SK-MEL-5 (cell line): ENCODE results near the gene PDCD4. TPM values are rescaled to one million over a fixed set of nuclear protein-coding genes. Genes with fewer than 3 reads are reported as not detected.

Source experiments
- DNase-seq: peaks from one replicate; pipeline ENCODE4 v3.0.0-alpha.2; 2016; ENCODE audit warnings: low read depth, low spot score
- in situ Hi-C: cut with HindIII; loops from 2 replicates; pipeline ENCODE4 v1.10.0; 2016; ENCODE audit warnings: low sequenced_read_pairs, high pct_unique_total_duplicates, low pct_unique_long_range_greater_than_20kb
- total RNA-seq: library from RNA; depleted of rRNA; stranded (reverse); fragments of >200 nt; shearing (Covaris generic); gene quantifications from 2 replicates; pipeline ENCODE4 v1.2.3, GENCODE V29; 2014

PDCD4 gene
- total RNA-seq, 1 experiment from 2014 or later, result 29.3 TPM

- DNase-seq, result no peak
- in situ Hi-C loops, result no loop called here
Measured at GRCh38 chr10:110840225-110840922, 31.4 kb upstream of the PDCD4 start.

GRCh38 chr10:110840923-110841428 is 30.8 kb upstream of the PDCD4 start:
- in situ Hi-C loops, result no loop called here
- no peak for DNase-seq

- no peak for DNase-seq
- in situ Hi-C loops, result no loop called here
Measured at GRCh38 chr10:110841767-110842267, 29.9 kb upstream of the PDCD4 start.

- DNase-seq, result no peak
- in situ Hi-C loops, result no loop called here
Measured at GRCh38 chr10:110842326-110842904, 29.3 kb upstream of the PDCD4 start.

GRCh38 chr10:110843031-110843430 is 28.7 kb upstream of the PDCD4 start:
- in situ Hi-C loops, result no loop called here
- no peak for DNase-seq

DNA sequence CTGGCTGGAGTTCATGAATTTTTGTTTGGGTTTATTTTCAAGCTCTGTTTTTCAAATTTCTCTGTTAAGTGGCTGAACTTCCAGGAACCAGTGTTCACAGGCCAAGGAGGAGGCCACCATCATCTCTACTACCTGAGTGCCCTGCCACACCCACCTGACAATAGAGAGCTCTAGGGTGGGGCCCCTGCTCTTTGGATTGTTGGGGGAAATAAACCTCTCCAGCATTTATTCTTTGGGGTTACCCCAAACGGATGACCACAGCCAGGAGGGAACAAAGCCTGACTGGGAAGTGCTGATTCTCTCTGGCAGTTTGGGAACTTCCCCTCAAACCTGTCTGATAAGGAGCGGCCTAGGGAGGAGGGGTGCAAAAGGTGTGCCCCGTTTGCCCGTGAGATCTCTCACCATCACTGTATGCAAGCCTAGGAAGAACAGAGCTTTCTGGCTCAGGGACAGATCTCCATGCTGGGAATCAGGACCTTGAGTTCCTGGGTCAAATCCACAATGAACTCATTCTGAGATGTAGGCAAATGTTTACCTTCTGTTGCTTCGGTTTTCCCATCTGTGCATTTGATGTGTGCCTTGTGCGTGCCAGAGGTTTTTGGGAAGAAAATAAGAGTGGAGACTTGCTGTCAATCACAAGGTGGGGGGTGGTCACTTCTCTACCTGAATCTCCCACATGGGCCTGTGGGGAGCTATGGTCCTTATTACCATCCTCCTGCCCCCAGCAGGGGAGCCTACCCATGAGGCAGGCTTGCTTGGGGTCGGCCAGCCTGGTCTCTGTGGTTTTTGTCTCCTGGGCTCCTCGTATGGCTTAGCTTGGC is 27.7 kb upstream of the PDCD4 start:
- in situ Hi-C loops, result no loop called here
- DNase-seq, result no peak

DNA sequence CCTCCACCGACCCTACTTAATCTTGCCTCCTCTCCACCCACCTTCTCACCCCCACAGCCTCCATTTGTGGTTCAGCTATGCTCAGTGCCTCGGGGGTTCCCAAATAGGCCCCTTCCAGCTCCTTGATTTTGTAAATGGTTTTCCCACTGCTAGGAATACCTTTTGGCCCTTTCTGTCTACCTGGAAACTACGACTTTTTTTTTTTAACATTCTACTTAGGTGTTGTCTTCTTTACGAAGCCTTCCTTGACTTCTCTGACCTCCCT is 27.2 kb upstream of the PDCD4 start:
- in situ Hi-C loops, result no loop called here
- DNase-seq, result no peak

- in situ Hi-C loops, result no loop called here
- no peak for DNase-seq
Measured at GRCh38 chr10:110845192-110845755, 26.5 kb upstream of the PDCD4 start.

GRCh38 chr10:110845756-110846620 is 25.7 kb upstream of the PDCD4 start:
- in situ Hi-C loops, result no loop called here
- no peak for DNase-seq

DNA sequence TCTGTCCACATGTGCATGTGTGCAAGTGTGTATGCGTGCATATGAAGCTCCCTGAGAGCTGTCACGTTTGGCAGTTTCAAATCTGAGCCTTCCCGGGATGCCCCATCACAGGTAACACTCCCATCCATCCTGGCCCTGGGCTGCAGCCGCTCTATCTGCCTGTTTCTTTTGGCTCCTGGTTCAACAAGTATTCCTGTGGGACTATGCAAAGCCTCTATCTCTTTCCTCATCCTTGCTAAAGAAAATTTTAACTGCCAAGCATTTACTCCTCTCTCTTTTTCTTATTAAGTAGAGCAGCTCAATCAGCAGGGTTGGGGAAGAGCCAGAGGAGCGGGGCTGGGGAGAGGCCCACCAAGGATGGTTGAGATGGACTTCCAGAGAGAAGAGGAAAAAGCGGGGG is 24.4 kb upstream of the PDCD4 start:
- in situ Hi-C loops, result no loop called here
- DNase-seq, result no peak

DNA sequence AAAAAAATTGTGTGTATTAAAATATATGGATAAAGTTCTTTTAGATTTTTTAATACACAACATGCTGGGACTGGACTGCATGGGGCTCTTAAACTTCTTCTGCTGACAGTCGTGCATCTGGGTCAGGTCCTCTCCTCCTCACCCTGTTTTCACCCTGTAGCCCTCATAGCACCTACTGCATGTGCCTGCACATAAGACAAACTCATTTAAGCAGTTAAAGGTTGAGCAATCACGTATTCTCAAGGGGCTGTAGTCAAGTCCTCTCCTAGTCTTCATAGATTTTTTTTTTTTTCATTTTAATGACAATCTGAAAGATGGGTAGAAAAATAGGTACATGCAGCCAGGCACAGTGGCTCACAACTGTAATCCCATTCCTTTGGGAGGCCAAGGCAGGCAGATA is 23.6 kb upstream of the PDCD4 start:
- in situ Hi-C loops, result no loop called here
- DNase-seq, result no peak

DNA sequence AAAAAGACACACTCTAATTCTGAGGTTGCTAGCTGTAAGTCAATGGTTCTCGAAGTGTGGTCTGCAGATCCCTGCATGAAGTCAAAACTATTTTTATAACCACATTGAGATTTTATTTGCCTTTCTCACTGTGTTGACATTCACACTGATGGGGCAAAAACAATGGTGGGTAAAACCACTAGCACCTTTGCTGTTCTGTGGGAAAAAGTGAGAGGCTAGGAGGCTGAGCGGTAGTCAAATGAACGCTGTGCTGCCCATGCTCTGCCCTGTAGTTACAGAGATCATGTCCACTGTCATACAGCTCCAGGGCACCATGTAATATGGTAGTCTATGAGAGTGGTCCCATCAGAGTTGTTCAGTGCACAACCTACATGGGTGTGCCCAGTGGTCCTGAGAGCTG is 21.6 kb upstream of the PDCD4 start:
- DNase-seq, result no peak
- in situ Hi-C loops, result no loop called here

GRCh38 chr10:110851020-110851612 is 20.6 kb upstream of the PDCD4 start:
- in situ Hi-C loops, result no loop called here
- no peak for DNase-seq

DNA sequence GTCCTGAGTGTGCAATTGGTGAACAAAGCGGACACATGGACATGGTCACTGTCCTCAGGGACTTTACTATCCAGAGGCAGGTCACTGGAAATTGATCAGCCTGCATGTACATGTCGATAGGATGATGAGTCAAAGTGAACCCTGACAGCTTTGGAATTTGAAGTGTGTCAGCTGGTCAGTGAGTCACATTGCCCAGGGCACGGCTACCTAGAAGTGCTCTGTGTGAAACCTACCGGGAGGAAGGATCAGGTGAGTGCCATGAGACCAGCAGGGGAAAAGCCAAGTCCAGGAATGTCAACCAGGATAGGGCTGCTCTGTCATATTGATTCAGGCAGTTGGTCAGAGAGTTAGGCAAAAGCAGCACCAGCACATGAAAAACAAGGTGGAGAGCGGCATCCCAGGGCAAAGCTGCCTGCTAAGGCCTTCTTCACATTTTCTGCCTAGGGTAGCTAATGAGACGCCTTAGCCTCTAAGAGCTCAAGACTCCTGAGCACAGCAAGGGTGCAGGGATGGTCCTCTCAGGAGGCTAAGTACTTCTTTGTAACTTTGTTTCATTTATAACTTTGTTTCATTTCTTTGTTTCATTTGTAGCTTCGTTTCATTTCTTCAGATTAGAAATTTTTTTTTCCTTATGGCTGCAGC is 19.4 kb upstream of the PDCD4 start:
- in situ Hi-C loops, result no loop called here
- peak; percentile 63 for DNase-seq

DNA sequence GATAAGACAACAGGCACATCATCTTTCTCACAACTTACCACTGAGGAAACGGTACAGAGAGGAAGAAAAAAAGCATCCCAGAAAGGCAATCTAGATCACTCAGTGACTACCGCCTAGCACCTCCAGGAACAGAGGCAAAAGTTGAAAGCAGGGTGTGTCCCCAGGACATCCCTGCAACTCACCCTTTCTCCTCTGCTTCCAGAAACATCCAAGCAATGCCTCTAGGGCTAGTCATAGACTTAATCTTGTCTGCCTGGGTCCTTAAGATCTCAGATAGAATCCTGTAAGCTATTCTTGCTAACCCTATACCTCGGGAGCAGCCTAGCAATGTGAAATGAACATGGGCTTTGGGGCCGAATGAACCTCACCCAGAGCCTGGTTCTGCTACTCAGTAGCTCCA is 18.8 kb upstream of the PDCD4 start:
- DNase-seq, result no peak
- in situ Hi-C loops, result no loop called here

DNA sequence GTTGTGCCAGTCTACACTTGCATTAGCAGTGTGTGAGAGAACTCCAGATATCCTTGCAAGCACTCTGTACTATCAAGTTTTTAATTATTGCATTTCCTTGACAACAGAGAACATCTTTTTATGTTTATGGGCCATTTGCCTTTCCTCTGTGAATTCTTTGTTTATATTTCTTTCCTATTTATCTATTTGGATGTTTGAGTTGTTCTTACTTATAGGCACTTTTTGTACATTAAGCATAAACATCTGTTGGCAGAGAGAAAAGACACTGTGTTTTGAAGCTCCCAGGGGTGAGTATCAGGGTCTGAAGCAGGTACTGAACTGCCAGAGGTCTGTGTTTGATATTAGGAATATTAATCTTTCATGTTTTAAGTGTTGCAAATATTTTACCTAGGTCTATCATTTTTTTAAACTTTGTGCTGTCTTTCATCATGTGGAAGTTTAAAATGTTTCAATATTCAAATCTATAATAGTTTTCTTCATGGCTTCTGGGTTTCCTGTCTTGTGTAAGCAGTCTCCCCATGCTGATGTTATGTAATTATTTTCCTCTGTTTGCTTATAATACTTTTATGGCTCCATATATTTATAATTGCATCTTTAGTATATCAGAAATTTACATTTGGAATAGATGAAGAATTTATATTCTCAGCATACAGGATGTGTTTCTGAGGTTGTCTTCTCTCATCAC is 17.7 kb upstream of the PDCD4 start:
- no peak for DNase-seq
- in situ Hi-C loops, result no loop called here
